ENCODE results near the gene PGPEP1.

GRCh38 chr19:18304458-18305310, 35.7 kb upstream of the PGPEP1 start:
- TF ChIP-seq GATA2 (CRISPR knock-in tag; IDR thresholded peaks at IDR 0.05) (no peak), JUND (IDR thresholded peaks at IDR 0.05) (peak; percentile 46; the same call in 1 of the 2 replicates), POLR2AphosphoS5 (IDR thresholded peaks at IDR 0.05; ENCODE audit: low read depth, low read length) (peak; percentile 75), TAF1 (IDR thresholded peaks at IDR 0.05; ENCODE audit: borderline replicate concordance, low read depth, low read length) (peak; percentile 36)
- TF ChIP-seq, protein P1, sequence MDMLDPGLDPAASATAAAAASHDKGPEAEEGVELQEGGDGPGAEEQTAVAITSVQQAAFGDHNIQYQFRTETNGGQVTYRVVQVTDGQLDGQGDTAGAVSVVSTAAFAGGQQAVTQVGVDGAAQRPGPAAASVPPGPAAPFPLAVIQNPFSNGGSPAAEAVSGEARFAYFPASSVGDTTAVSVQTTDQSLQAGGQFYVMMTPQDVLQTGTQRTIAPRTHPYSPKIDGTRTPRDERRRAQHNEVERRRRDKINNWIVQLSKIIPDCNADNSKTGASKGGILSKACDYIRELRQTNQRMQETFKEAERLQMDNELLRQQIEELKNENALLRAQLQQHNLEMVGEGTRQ (IDR thresholded peaks at IDR 0.05; ENCODE audit: borderline replicate concordance, low read depth, low read length) = no peak
- TF ChIP-seq, protein P2, sequence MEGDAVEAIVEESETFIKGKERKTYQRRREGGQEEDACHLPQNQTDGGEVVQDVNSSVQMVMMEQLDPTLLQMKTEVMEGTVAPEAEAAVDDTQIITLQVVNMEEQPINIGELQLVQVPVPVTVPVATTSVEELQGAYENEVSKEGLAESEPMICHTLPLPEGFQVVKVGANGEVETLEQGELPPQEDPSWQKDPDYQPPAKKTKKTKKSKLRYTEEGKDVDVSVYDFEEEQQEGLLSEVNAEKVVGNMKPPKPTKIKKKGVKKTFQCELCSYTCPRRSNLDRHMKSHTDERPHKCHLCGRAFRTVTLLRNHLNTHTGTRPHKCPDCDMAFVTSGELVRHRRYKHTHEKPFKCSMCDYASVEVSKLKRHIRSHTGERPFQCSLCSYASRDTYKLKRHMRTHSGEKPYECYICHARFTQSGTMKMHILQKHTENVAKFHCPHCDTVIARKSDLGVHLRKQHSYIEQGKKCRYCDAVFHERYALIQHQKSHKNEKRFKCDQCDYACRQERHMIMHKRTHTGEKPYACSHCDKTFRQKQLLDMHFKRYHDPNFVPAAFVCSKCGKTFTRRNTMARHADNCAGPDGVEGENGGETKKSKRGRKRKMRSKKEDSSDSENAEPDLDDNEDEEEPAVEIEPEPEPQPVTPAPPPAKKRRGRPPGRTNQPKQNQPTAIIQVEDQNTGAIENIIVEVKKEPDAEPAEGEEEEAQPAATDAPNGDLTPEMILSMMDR (IDR thresholded peaks at IDR 0.05) = no peak

Data from SK-N-SH (cell line).